Measurements from ENCODE around the gene KLHDC8A.
A peak's percentile ranks its signal among the peaks of the same experiment; 100 is the strongest.
"Not testable (repeated sequence)": the region's sequence is repeated elsewhere in the genome, so short reads cannot be mapped to it uniquely, and the experiment has no call there.

Gene KLHDC8A

GRCh38 chr1:205365086-205365485 is 8.4 kb upstream of the KLHDC8A start:
- ATAC-seq (replicated peaks; ENCODE audit: extremely low read depth, poor library complexity, severe bottlenecking); H3K36me3 Mint-ChIP-seq (ENCODE audit: insufficient read depth); H3K9me3 Mint-ChIP-seq; H3K27ac Mint-ChIP-seq (ENCODE audit: low read depth); H3K4me1 Mint-ChIP-seq; H3K4me3 Mint-ChIP-seq; DNase-seq (ENCODE audit: low spot score in 2 of 2); H3K27me3 Mint-ChIP-seq: not testable (repeated sequence)

GRCh38 chr1:205360891-205361290 is 4.2 kb upstream of the KLHDC8A start:
- no peak for DNase-seq (ENCODE audit: low spot score in 2 of 2)
- Mint-ChIP-seq H3K36me3 (ENCODE audit: insufficient read depth) (no peaks in the 10 kb centered on the region), H3K4me1 (no peaks in the 10 kb centered on the region), H3K9me3 (no peaks in the 10 kb centered on the region), H3K27me3 (peaks cover 39% of the 10 kb centered on the region), H3K4me3 (no peak overlapping the region), H3K27ac (ENCODE audit: low read depth) (no peak overlapping the region)
- no peak for ATAC-seq (replicated peaks; ENCODE audit: extremely low read depth, poor library complexity, severe bottlenecking)

DNA sequence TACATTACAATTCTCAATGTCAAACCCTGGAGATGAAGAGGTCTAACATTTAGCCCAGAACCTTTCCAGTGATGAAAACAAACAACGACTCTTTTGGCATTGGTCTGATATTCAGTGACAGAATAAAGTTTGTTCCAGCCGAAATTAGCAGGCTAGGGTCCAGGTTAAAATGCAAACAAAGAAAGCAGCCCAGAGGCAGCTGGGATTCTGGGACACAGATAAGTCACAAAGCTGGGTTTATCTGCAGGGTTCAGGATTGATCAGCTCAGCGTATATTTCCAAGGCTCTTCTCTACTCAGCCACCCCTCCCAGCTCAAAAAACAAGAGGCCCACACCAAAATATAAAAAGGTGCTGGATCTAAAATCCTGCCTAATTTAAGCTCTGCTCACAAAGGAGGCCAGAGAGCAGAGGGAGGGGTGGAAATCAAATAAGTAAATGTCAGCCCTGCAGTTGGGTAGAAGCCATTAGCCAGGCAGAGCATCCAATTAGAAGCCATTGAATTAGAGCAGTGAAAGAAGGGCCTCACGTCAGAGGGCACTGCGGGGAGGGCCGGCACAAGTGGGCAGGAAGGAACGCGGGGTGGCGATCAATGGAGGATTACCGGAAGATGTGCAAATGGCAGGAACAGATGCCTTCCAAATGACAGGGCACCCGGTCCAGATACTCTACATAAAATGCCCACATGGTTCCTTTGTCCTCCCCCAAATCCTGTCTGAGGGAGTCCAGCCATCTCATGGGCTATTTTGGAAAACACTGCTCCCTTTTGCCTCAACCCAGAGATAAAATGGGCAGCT is 3.2 kb upstream of the KLHDC8A start:
- Mint-ChIP-seq H3K4me1 (no peaks in the 10 kb centered on the region), H3K4me3 (no peak overlapping the region), H3K27me3 (peaks cover 39% of the 10 kb centered on the region), H3K9me3 (no peaks in the 10 kb centered on the region), H3K36me3 (ENCODE audit: insufficient read depth) (no peaks in the 10 kb centered on the region), H3K27ac (ENCODE audit: low read depth) (no peak overlapping the region)
- DNase-seq (ENCODE audit: low spot score in 2 of 2) (no peak), ATAC-seq (replicated peaks; ENCODE audit: extremely low read depth, poor library complexity, severe bottlenecking) (no peak)

DNA sequence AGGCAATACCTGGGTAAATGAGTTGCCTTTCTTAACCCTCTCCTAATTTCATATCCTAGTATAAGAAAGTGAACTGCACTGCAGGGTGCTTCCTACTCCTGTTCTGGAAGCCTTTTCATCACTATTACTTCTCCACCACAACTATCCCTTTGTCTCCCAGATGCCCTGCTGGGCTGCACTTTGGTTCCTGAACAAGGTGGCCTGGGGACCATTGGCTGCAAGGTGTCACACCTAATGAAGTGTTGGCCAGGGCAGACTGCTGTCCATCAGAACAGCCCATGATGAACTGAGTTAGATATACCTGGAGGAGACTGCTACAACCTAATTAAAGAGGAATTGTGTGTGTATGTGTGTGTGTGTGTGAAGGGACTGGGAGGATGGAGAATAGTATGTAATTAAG is 1.9 kb upstream of the KLHDC8A start:
- Mint-ChIP-seq H3K4me1 (no peaks in the 10 kb centered on the region), H3K36me3 (ENCODE audit: insufficient read depth) (no peaks in the 10 kb centered on the region), H3K9me3 (no peaks in the 10 kb centered on the region), H3K27ac (ENCODE audit: low read depth) (no peak overlapping the region), H3K27me3 (peaks cover 39% of the 10 kb centered on the region), H3K4me3 (no peak overlapping the region)
- no peak for DNase-seq (ENCODE audit: low spot score in 2 of 2)
- ATAC-seq (replicated peaks; ENCODE audit: extremely low read depth, poor library complexity, severe bottlenecking), result no peak

GRCh38 chr1:205357567-205357966 is 845 bp upstream of the KLHDC8A start:
- H3K4me3 Mint-ChIP-seq, result no peak overlapping the region
- H3K9me3 Mint-ChIP-seq, result no peaks in the 10 kb centered on the region
- H3K36me3 Mint-ChIP-seq (ENCODE audit: insufficient read depth), result no peaks in the 10 kb centered on the region
- no peak overlapping the region for H3K27ac Mint-ChIP-seq (ENCODE audit: low read depth)
- no peaks in the 10 kb centered on the region for H3K4me1 Mint-ChIP-seq
- H3K27me3 Mint-ChIP-seq, result peaks cover 39% of the 10 kb centered on the region
- ATAC-seq (replicated peaks; ENCODE audit: extremely low read depth, poor library complexity, severe bottlenecking) (no peak), DNase-seq (ENCODE audit: low spot score in 2 of 2) (no peak)

- ATAC-seq (replicated peaks; ENCODE audit: extremely low read depth, poor library complexity, severe bottlenecking), result no peak
- no peaks in the 10 kb centered on the region for H3K4me1 Mint-ChIP-seq
- H3K27ac Mint-ChIP-seq (ENCODE audit: low read depth), result no peak overlapping the region
- H3K4me3 Mint-ChIP-seq, result no peak overlapping the region
- no peaks in the 10 kb centered on the region for H3K9me3 Mint-ChIP-seq
- no peaks in the 10 kb centered on the region for H3K36me3 Mint-ChIP-seq (ENCODE audit: insufficient read depth)
- peaks cover 43% of the 10 kb centered on the region for H3K27me3 Mint-ChIP-seq
- no peak for DNase-seq (ENCODE audit: low spot score in 2 of 2)
Measured at GRCh38 chr1:205355075-205355453, 1.7 kb downstream of the KLHDC8A start.

DNA sequence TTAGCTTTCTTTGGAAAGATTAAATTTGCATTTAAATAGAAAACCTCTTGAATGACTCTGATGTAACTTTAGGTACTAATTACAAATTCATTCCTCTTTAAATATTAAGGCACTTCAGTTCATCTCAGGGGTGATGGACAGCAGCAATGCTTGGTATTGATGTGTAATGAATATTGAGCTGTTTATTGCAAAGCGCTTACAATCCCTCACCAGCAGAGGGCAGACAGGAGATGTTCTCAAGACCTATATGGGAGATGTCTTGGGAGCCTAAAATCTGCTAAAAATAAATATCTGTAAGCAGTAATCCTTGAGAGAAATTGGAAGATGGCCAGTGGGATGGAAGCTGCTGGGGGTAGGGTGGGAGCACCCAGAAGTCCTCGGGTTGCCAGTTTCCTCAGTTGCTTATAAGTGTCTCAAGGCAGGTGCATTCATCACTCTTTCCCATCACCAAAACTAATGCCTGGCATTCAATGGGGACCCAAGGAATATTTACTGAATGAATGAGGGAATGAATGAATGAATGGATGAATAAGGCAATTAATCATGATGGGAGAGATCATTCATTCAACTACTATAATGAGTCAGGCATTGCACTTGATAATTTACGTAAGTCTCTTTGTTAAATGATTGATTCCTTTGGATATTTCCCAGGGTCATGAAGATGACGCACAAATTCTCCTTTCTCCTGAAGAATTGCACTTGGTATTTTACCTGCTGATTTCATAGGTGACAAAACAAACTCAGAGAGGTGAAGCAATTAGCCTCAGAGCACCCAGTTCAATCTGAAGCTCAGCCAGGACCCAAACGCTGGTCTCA is 2.3 kb downstream of the KLHDC8A start:
- ATAC-seq (replicated peaks; ENCODE audit: extremely low read depth, poor library complexity, severe bottlenecking) (no peak), DNase-seq (ENCODE audit: low spot score in 2 of 2) (peak; percentile 37 to 44)
- Mint-ChIP-seq H3K4me1 (no peaks in the 10 kb centered on the region), H3K36me3 (ENCODE audit: insufficient read depth) (no peaks in the 10 kb centered on the region), H3K4me3 (no peak overlapping the region), H3K9me3 (no peaks in the 10 kb centered on the region), H3K27me3 (peaks cover 49% of the 10 kb centered on the region), H3K27ac (ENCODE audit: low read depth) (no peak overlapping the region)

DNA sequence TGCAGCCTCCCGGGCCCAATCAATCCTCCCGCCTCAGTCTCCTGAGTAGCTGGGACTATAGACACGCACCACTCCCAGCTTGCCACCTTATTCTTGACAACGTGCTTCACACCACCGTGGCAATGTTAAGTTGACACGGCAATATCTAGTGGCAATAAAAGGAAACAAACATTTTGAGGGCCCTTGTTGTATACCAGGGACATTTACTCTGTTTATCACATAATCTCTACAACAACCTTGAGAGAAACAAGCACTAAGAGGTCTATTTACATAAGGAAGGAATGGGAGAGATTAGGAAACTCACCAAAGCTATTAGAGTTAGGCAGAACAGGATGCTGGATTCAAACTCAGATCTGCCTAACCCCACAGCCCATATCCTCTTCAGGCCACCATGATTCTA is 3.1 kb downstream of the KLHDC8A start:
- H3K27me3 Mint-ChIP-seq, result peaks cover 46% of the 10 kb centered on the region
- DNase-seq (ENCODE audit: low spot score in 2 of 2) (no peak), ATAC-seq (replicated peaks; ENCODE audit: extremely low read depth, poor library complexity, severe bottlenecking) (no peak)
- no peaks in the 10 kb centered on the region for H3K9me3 Mint-ChIP-seq
- H3K27ac Mint-ChIP-seq (ENCODE audit: low read depth), result no peak overlapping the region
- H3K36me3 Mint-ChIP-seq (ENCODE audit: insufficient read depth), result no peaks in the 10 kb centered on the region
- H3K4me3 Mint-ChIP-seq, result no peak overlapping the region
- no peaks in the 10 kb centered on the region for H3K4me1 Mint-ChIP-seq

DNA sequence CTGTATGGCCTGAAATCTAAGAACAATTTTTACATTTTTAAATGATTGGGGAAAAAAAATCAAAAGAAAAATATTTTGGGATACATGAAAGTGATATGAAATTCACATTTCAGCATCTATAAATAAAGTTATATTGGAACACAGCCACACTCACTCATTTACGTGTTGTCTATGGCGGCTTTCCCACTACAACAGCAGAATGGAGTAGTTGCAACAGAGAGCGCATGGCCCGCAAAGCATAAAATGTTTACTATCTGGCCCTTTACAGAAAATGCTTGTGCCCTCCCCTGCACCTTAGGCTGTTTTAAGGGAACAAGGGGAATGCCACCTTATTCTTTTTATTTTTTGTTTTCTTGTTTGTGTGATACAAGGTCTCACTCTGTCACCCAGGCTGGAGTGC is 3.5 kb downstream of the KLHDC8A start:
- no peaks in the 10 kb centered on the region for H3K9me3 Mint-ChIP-seq
- H3K4me3 Mint-ChIP-seq, result no peak overlapping the region
- DNase-seq (ENCODE audit: low spot score in 2 of 2) (no peak), ATAC-seq (replicated peaks; ENCODE audit: extremely low read depth, poor library complexity, severe bottlenecking) (no peak)
- H3K36me3 Mint-ChIP-seq (ENCODE audit: insufficient read depth), result no peaks in the 10 kb centered on the region
- no peaks in the 10 kb centered on the region for H3K4me1 Mint-ChIP-seq
- H3K27me3 Mint-ChIP-seq, result peaks cover 42% of the 10 kb centered on the region
- H3K27ac Mint-ChIP-seq (ENCODE audit: low read depth), result no peak overlapping the region

GRCh38 chr1:205351984-205352713 is 4.6 kb downstream of the KLHDC8A start:
- peaks cover 37% of the 10 kb centered on the region for H3K27me3 Mint-ChIP-seq
- ATAC-seq (replicated peaks; ENCODE audit: extremely low read depth, poor library complexity, severe bottlenecking) (no peak), DNase-seq (ENCODE audit: low spot score in 2 of 2) (no peak)
- H3K36me3 Mint-ChIP-seq (ENCODE audit: insufficient read depth), result no peaks in the 10 kb centered on the region
- H3K4me1 Mint-ChIP-seq, result no peaks in the 10 kb centered on the region
- H3K27ac Mint-ChIP-seq (ENCODE audit: low read depth), result no peak overlapping the region
- no peak overlapping the region for H3K4me3 Mint-ChIP-seq
- no peaks in the 10 kb centered on the region for H3K9me3 Mint-ChIP-seq

- no peaks in the 10 kb centered on the region for H3K36me3 Mint-ChIP-seq (ENCODE audit: insufficient read depth)
- no peak overlapping the region for H3K27ac Mint-ChIP-seq (ENCODE audit: low read depth)
- DNase-seq (ENCODE audit: low spot score in 2 of 2) (no peak), ATAC-seq (replicated peaks; ENCODE audit: extremely low read depth, poor library complexity, severe bottlenecking) (no peak)
- no peak overlapping the region for H3K4me3 Mint-ChIP-seq
- H3K9me3 Mint-ChIP-seq, result no peaks in the 10 kb centered on the region
- H3K27me3 Mint-ChIP-seq, result peaks cover 37% of the 10 kb centered on the region
- no peaks in the 10 kb centered on the region for H3K4me1 Mint-ChIP-seq
Measured at GRCh38 chr1:205350691-205351141, 6.0 kb downstream of the KLHDC8A start.

- ATAC-seq (replicated peaks; ENCODE audit: extremely low read depth, poor library complexity, severe bottlenecking), result no peak
- no peaks in the 10 kb centered on the region for H3K36me3 Mint-ChIP-seq (ENCODE audit: insufficient read depth)
Measured at GRCh38 chr1:205350124-205350523, 6.6 kb downstream of the KLHDC8A start.

More at GRCh38 chr1:205350124-205350523, 6.6 kb downstream of the KLHDC8A start:
- no peaks in the 10 kb centered on the region for H3K4me1 Mint-ChIP-seq
- no peak overlapping the region for H3K27ac Mint-ChIP-seq (ENCODE audit: low read depth)
- no peak for DNase-seq (ENCODE audit: low spot score in 2 of 2)
- no peak overlapping the region for H3K4me3 Mint-ChIP-seq
- H3K9me3 Mint-ChIP-seq, result no peaks in the 10 kb centered on the region
- peaks cover 39% of the 10 kb centered on the region for H3K27me3 Mint-ChIP-seq

All from central memory CD8-positive, alpha-beta T cell (primary cell).